Stimulated activated effector memory CD8-positive, alpha-beta T cell treated with anti-CD3 and anti-CD28 coated beads, Interleukin-12 subunit alpha, Interleukin-12 subunit beta, amount 100 ng/mL, for 72 hours (primary cell): ENCODE results near the gene OPRD1.

Source experiments
- ATAC-seq: fragments of 150-1000 bp; cut with Tn5 transposase; 2 replicates; pipeline ENCODE4 v1.10.0; 2021
- DNase-seq, 2 donors: peaks; one replicate each; pipeline ENCODE4 v3.0.0; 2021 to 2022; ENCODE audit warnings: low spot score in 2 of 2
- H3K27ac Mint-ChIP-seq: one replicate; pipeline ENCODE4 v1.8.0; 2022; ENCODE audit warnings: mild to moderate bottlenecking, mixed read lengths
- H3K36me3 Mint-ChIP-seq: one replicate; pipeline ENCODE4 v1.8.0; 2022; ENCODE audit warnings: mild to moderate bottlenecking, mixed read lengths
- H3K4me1 Mint-ChIP-seq: one replicate; pipeline ENCODE4 v1.8.0; 2022; ENCODE audit warnings: mixed read lengths
- H3K4me3 Mint-ChIP-seq: one replicate; pipeline ENCODE4 v1.8.0; 2022; ENCODE audit warnings: mild to moderate bottlenecking, mixed read lengths
- H3K9me3 Mint-ChIP-seq: one replicate; pipeline ENCODE4 v1.8.0; 2022; ENCODE audit warnings: mixed read lengths

Gene OPRD1

GRCh38 chr1:28917757-28918118 is 105.8 kb downstream of the OPRD1 start:
- no peaks in the 10 kb centered on the region for H3K9me3 Mint-ChIP-seq
- H3K4me1 Mint-ChIP-seq = peaks cover 52% of the 10 kb centered on the region
- DNase-seq (no peak), ATAC-seq (peak; percentile 51)
- H3K4me3 Mint-ChIP-seq = peak overlapping the region; percentile 84
- peak overlapping the region; percentile 70 for H3K27ac Mint-ChIP-seq
- peaks cover 10% of the 10 kb centered on the region for H3K36me3 Mint-ChIP-seq
